Stimulated activated CD8-positive, alpha-beta memory T cell treated with anti-CD3 and anti-CD28 coated beads, Interleukin-12 subunit alpha, Interleukin-12 subunit beta, amount 100 ng/mL, for 4 hours (primary cell): ENCODE results near the gene MYL4.
"Not testable (repeated sequence)": the region's sequence is repeated elsewhere in the genome, so short reads cannot be mapped to it uniquely, and the experiment has no call there.

ENCODE experiments used
- DNase-seq: peaks from one replicate; pipeline ENCODE4 v3.0.0-alpha.2; 2020; ENCODE audit warnings: low read depth

The MYL4 gene

DNA sequence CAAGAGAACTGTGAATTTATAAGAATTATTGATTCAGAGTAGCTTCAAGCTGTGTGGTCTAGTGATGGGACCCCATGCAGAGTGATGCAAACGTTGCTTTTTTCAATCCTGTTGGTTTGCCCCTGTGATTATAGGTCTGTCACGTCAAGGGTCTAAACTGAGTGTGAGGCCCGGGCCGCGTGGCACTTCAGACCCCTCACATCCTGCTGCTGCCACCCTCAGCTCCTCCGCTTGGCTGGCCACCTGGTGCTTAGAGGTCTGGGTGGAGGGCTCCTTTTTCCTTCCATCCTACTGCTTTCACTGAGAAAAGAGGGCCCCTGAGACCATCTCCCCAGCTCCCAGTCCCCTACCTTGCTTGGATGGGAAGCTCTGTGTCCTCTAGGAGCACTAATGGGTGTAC lies 12.0 kb downstream of the MYL4 start:
- no peak for DNase-seq

DNA sequence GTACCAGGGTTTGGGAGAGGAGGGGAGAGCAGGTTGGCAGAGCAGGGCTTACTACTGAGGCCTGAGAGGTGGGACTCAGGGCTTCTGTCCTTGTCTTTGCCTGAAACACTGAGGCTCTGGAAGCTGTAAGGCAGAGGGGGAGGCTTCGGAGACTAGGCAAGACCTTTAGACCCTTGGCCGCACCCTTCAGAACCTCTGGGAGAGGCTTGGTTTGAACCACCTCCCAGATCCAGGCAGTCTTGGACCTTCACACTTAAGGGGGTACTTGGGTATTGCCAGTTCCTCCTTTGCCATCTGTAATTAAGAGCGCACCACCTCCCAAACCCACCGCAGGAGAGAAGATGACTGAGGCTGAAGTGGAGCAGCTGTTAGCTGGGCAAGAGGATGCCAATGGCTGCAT lies 12.9 kb downstream of the MYL4 start:
- no peak for DNase-seq

- DNase-seq, result no peak
These were observed 13.9 kb downstream of the MYL4 start for GRCh38 chr17:47223007-47223406.

- no peak for DNase-seq
These were observed 14.3 kb downstream of the MYL4 start for GRCh38 chr17:47223460-47223859.

- DNase-seq, result not testable (repeated sequence)
These were observed 14.9 kb downstream of the MYL4 start for GRCh38 chr17:47224077-47224476.

- DNase-seq, result no peak
These were observed 15.8 kb downstream of the MYL4 start for GRCh38 chr17:47224966-47225365.

- no peak for DNase-seq
These were observed 16.3 kb downstream of the MYL4 start for GRCh38 chr17:47225436-47225858.

DNA sequence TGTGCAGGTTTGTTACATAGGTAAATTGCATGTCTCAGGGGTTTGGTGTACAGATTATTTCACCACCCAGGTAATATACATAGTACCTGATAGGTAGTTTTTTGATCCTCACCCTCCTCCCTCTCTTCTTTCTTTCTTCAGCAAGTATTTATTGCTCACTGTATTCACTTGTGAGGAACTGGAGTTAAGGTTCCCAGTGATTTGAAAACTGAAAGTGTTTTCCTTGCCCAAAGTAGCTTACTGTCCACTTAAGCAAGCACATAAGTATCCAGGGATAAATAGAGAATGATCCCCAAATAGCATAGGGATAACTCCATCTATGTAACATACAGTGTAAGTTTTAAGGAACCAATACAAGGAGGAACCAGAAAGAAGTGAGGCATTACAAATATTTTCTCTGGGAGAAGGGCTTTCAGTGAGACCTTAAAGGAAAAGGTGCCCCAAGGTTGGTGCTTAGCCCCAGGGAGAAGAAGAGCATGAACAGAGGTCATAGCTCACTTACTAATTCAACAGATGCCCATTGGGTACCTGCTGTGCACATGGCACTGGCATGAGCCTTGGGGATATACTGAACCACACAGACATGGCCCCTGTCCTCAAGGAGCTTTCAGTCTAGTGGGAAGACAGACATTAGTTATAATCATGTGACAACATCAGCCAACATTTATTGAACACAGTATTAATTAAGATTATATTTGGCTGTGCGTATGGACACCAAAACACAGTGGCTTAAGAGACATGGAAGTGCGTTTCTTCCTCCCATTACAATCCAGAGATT lies 17.0 kb downstream of the MYL4 start:
- DNase-seq, result no peak

DNA sequence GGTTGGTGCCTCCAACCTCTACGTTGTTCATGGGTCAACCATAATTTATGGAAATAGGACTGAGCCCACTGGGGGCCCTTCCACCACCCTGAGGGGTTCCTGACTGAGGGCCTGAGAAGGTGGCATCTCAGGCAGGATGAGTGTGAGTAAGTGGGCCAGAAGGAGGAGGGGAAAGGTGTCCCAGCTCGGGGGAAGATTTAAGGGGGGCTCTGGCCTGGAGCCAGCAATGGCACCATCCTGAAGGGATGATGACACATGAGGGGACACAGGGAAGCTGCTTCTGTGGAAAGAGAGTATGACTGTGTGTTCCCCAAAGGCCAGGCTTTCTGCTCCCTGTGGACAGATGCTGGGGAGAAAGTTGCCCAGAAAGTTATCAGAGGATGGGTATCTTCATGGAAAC lies 18.7 kb downstream of the MYL4 start:
- DNase-seq, result no peak

DNA sequence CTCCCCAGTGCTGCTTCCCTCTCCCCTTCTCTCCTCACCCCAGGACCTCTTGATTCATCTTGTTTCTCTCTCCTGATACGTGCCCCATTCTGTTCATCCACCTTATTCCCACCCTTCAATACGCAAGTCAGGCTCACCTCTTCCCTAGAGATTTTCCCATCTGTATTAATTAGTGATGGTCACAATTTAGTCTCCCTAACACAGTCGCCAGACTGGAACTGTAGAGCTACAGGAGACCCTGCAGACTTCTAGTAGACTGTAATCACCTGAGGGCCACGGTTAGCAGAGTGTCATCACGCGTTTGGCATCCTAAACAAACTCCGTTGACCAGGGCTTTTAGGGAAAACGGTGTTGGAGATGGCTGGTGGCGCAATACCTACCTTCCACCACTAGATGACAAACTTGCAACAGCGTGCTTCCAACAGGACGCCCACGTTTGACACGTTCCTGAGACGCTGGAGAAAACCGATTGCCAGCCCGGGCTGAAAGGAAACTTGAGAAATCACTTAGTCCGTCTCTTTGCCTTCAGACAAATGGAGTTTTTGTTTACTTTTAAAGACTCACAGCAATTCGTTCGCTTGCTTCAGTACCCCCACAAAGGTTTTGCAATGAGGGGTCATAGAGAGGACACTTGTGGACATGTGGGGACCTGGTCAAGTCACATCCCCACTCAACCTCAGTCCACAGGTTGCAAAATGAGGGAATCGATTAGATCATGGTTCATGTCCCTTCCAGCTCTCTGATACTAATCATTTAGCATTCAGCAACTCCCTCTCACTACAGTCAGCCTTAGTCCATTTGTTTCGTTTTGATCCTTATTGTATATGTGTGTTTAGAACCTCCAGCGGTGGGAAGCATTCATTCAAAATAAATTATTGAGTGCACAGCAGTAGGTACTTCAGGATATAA lies 20.6 kb downstream of the MYL4 start:
- DNase-seq, result peak; percentile 40

DNA sequence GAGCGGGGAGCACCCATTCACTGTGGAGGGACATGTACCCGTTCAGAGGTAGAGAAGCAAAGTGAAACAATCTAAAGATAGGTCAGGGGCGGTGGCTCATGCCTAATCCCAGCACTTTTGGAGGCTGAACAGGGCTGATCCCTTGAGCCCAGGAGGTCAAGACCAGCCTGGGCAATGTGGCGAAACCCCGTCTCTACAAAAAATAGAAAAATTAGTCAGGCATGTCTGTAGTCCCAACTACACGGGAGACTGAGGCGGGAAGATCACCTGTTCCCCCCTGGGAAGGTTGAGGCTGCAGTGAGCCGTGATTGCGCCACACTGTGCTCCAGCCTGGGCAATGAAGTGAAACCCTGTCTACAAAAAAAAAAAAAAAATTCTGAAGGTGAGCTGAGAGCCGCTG lies 21.7 kb downstream of the MYL4 start:
- DNase-seq, result no peak

- no peak for DNase-seq
These were observed 22.2 kb downstream of the MYL4 start for GRCh38 chr17:47231334-47231733.

GRCh38 chr17:47231866-47232265 lies 22.7 kb downstream of the MYL4 start:
- DNase-seq, result no peak

- DNase-seq, result no peak
These were observed 23.3 kb downstream of the MYL4 start for GRCh38 chr17:47232465-47232864.

- no peak for DNase-seq
These were observed 26.4 kb downstream of the MYL4 start for GRCh38 chr17:47235506-47235905.

DNA sequence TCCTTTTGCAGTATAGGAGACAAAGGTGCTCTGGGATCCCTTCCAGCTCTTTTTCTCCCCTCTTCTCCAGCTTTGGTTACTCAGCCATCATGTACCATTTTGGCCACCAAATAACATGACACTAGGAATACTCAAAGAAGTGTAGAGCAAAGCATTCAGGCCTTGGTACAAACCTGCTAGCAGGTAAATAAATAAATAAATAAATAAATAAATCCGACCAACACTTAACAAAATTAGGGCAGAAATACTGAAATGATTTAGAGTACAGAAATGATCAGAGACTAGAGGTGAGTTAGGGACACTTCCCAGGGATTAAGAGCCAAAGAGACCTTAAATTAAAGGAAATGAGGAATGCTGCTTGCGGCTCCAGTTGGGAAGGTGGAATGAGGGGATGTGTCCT lies 26.8 kb downstream of the MYL4 start:
- DNase-seq, result no peak

GRCh38 chr17:47237841-47238240 lies 28.7 kb downstream of the MYL4 start:
- DNase-seq, result no peak

DNA sequence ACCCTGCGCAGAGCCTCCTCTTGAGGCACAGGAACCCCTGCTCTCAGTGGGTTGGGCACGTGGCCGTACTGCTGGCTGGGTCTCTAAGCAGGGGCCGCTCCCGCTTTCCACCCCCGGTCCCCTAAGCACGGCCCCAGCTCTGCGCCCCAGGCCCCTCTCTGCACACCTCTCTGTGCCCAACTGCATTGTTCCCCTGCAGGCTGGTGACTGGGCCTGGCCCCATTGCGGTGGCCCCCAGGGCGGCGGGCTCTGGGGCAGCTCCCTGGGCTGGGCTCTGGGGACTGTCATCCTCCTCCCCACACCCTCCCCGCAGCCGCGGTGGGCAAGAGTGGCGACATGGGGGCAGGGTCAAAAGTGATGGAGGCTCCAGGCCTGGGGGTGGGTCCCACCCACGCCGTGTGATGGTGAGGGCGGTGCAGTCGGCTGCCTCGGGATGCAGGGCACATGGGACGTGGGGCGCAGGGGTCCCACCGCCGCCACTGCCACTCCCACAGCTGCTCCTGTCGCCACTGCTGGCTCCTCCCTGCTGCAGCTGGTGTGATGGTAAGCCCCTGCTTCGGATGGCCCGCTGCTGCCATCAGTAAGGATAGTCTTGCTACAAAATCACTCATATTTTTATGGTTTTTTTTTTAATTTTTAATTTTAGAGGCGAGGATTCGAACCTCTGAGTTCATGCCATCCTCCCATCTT lies 29.3 kb downstream of the MYL4 start:
- DNase-seq, result no peak

DNA sequence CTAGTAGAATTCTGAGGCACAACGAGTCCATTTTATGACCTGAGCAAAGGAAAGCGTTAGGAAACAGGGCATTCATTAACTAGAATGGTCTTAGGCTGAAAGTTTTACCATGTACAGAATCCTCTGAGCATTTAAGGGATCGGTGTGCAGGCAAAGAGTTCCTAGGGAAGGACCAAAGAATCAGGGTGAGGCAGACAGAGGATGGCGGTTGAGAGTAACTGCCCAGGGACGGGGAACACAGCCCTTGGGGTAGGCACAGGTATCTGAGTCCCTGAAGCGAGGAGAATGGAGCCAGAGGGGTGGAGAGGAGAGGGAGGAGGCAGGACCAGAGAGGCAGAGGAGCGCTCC lies 30.4 kb downstream of the MYL4 start:
- DNase-seq, result no peak

DNA sequence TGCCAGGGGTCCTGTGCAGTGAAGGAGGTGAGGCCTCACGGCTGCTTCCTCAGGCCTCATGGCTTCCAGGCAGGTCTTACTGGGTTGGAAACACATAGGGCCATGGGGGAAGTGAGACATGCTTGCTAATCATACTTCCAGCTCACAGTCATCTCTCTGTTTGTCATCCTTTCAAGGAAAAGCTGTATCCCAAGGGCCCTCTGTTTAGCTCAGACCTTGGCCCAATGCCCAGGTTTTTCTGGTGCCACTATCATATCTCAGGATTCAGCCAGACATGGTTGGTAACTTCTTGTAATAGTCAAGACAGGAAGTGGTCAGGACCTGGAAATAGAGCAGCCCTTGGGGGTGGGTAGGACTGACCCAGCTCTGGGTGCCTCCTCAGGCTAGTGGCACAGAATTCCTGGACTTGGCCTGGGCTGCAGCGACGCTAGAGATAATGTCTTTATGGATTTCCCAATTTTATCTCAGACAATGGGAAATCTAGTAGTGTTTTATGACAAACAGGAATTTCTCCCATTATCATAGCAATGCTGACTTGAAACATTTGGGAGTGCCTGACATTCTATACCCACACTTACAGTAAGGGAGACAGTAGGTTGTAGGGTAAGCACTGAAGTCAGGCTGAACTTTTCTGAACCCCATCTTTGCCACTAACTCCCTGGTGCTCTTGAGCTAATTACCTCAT lies 31.0 kb downstream of the MYL4 start:
- no peak for DNase-seq

DNA sequence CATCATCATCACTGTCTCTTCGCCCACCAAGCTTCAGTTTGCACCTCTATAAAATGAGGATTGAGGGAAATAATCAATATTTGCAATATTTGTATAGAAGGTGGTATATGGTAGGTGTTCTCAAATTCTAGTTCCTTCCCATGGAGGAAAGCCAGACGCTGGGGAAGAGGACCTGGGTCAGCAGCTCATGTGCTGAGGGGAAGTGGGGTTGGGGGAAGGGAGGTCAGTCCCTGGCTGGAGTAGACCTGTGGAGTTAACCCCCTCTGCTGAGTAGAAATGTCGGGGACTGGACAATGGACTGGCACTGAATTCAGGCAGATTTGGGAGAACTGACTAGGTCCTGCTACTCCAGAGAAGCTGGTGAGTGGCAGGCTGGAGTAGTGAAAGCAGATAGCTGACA lies 31.7 kb downstream of the MYL4 start:
- DNase-seq, result no peak

GRCh38 chr17:47242648-47243047 lies 33.5 kb downstream of the MYL4 start:
- no peak for DNase-seq
